HG02852 (cell line): ENCODE data around the gene SLC16A3.

Experiments
- ATAC-seq: cut with Tn5 transposase; IDR thresholded peaks from one replicate; pipeline ENCODE4 v1.9.1; 2021; ENCODE audit warnings: mild to moderate bottlenecking, moderate library complexity; ENCODE audit not compliant: unreplicated experiment

SLC16A3 gene

DNA sequence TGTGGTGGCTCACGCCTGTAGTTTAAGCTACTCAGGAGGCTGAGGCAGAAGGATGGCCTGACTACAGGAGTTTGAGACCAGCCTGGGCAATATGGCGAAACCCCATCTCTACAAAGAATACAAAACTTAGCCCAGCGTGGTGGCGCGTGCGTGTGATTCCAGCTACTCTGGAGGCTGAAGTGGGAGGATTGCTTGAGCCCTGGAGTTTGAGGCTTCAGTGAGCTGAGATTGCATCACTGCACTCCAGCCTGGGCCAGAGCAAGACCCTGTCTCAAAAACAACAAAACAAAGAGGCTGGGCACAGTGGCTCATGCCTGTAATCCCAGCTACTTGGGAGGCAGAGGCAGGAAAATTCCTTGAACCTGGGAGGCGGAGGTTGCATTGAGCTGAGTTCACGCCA, 51.7 kb downstream of the SLC16A3 start:
- ATAC-seq, result no peak

DNA sequence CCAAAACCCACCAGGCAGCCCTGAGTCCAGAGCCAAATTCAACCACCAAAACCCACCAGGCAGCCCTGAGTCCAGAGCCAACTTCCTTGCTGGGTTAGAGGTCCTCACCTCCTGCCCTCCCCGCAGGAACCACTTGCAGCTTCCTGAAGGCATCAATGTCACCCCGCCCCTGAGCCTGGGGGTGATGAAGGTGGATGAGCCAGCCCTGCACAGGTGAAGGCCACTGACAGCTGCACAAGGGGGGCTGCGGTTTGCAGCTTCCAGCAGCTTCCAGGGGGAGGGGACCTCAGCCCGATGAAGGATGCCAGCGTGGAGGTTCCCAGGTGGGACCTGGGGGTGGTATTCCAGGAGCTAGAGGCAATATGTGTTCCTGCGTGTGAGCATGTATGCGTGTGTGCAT, 52.2 kb downstream of the SLC16A3 start:
- no peak for ATAC-seq

DNA sequence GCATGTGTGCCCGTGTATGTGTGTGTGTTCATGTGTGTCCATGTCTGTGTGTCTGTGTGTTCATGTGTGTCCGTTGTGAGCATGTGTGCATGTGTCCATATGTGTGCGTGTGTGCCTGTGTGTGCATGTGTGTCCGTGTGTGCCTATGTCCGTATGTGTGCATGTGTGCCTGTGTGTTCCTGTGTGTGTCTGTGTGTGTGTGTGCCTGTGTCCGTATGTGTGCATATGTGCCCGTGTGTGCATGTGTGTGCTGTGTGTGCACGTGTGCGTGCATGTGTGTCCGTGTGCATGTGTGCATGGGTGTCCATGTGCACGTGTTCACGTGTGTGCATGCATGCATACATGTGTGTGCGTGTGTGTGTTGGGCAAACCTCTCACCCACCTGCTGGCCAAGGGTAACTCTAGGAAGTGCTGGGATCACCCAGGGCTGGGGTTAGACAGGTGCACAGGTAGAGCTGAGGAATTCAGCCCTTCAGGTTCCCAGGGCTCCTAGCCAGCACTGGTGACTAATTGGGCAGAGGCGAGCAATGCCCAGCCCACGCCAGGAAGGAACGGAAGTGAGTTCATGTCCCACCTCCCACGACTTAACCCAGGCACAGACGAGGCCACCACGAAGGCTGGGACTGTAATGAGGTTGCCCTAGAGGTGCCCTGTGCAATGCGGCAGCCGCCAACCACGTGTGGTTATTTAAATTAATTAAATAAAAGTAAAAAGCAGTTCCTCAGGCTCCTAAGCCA, 52.8 kb downstream of the SLC16A3 start:
- no peak for ATAC-seq

DNA sequence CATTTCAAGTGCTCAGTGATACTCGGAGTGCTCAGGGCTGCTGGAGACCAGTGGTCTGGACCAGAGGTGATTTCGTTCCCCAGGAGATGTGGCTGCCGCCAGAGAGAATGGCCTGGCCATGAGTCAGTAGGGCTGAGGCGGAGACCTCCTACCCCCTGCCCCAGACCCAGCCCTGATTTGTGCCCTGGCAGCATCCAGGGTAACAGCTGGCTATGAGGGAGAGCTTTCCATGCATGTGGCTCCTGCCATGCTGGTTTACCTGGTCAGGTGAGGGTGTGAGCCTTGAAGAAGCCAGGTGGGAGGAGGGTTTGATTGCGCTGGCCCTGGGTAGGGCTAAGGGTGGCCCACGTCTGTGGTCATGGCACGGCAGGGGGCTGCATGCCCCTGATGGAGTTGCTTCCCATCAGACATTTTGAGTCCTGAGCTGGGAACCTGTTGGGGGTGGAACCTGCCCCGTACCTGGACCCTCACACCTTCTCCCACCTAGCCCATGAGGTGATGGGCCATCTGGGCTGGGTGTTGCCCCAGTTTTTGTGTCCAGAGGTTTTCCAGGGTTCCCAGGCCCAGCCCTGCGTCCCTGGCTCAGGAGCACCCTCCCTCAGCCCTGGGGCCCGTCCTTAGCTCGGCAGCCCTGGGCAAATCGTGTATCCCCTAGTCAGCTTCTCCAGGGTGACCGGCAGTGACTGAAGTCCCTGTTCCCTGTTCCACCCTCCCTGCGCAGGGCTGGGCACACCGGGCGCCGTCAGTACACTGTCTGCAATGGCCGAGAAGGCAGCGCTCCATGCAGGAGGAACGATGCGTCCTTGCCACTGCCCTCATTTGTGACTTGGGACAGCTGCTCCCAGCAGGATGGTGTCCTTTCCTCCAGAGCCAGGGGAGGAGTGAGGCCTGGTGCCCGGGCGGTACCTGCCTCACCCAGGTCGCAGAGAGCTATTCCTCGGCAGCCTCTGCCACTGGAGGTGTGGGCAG, 53.7 kb downstream of the SLC16A3 start:
- no peak for ATAC-seq

DNA sequence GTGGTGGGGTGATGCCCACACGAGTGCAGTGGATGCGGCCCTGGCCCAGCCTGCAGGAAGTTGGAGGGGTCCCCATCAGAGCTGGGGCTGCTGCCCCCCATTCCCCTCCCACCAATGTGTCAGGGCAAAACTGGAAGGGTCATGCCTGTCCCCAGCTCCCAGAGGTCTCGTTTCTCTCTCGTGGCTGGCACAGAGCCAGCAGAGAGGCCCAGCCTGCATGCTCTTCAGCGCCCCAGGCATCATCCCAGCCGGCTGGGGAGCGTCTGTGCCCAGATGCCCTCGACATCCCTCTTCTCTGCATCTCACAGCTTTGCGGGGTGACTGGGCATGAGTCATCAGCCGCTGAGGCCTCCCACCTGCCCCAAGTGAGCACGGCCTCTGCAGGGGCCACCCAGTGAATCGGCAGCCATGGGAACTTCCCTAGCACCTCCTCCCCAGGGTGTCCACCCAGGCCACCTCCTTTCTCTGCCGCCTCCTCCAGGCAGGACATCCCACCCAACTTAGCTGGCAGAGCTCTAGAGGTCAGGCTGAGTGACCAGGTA, 54.4 kb downstream of the SLC16A3 start:
- ATAC-seq, result no peak

DNA sequence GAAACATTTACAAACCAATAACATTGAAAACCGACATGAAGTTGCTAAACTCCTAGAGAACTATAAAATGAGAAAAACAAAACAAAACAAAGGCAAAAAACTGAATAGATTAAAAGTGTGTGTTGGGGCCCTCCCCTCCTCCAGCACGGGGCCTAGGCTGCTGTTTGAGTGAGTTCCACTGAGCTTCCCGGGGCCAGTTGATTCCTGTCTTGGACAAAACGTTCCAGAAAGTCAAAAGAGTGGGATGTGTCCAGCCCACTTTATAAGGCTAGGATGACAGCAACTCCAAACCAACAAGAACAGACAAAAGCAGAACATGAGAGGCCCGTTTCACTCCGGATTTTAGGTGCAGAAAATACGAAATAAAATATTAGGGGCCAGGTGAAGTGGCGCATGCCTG, 56.3 kb downstream of the SLC16A3 start:
- ATAC-seq, result no peak

DNA sequence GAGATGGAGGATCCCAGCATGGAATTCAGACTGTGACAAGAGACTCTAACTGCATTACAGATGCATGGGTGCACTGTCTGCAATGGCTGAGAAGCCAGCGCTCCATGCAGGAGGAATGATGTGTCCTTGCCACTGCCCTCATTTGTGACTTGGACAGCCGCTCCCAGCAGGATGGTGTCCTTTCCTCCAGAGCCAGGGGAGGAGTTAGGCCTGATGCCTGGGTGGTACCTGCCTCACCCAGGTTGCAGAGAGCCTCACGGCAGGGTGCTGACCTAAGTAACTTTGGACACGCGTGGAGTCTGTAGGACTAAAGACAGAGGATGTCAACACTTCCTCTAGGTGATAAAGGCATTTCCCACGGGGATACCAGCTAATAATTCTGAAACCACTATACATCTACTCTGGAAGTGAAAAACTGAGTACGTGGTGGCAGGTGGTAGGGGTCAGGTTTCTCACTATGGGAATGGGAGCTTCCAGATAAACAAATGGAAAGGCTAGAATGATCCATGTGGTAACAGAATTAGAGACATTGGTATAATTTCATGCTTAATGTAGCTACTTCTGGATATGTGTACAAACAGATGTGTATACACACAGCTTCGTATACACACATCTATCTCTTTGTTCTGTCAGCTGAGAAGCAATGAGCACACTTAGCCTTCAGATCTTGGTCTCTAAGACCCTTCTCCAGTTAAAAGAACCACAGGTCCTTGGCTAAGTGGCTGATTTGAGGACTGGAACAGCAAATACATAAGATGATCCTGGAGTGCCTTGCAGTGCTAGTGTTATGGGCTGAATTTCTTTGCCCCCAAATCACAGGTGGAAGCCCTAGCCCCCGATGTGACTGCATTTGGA, 58.4 kb downstream of the SLC16A3 start:
- no peak for ATAC-seq

DNA sequence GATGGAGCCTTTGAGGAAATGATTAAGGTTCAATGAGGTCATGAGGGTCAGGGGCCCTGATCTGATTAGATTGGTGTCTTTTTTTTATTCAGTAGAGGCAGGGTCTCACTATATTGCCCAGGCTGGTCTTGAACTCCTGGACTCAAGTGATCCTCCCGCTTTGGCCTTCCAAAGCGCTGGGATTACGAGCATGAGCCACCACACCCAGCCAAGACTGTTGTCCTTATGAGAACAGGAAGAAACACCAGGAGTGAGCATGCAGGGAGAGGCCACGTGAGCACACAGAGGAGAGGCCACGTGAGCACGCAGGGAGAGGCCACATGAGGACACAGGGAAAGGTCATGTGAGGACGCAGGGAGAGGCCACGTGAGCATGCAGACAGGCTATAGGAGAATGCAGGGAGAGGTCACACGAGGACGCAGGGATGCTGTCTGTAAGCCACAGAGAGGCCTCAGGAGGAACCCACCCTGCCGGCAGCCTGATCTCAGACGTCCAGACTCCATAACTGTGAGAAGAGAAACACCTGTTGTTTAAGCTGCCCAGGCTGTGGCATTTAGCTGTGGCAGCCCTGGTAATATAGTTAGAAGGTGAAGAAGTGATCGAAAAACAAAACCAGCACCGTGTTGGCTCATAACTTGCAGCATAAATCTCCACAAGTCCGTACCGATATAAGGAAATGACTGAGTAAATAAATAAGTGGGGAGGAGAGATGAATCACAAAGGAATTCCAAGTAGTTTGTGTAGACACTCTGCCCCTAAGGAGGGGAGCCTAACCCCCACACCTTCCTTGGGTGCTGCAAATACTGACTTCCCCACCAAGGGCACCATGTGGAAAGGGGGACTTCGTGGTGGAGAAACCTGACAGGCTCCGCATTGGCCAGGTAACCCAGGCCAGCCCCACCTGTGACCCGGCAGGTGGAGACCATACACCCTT, 59.3 kb downstream of the SLC16A3 start:
- ATAC-seq, result no peak
